GM19463 (cell line): ENCODE data around the gene ACADS.

Source experiments
- ATAC-seq: cut with Tn5 transposase; IDR thresholded peaks from one replicate; pipeline ENCODE4 v1.9.1; 2021; ENCODE audit warnings: mild to moderate bottlenecking, moderate library complexity; ENCODE audit not compliant: unreplicated experiment

The ACADS gene

DNA sequence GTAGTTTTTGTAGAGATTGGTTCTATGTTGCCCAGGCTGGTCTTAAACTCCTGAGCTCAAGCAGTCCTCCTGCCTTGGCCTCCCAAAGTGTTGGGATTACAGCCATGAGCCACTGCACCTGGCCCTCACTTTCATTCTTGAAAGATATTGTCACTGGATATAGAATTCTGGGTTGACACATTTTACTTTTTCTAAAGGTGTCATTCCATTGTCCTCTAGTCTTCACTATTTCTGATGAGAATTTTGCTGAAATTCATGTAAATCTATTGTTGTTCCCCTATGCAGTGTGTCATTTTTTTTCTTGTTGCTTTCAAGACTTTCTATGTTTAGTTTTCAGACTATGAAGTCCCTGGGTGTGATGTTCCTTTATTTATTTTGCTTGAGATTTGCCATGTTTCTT, 29.2 kb downstream of the ACADS start:
- no peak for ATAC-seq

DNA sequence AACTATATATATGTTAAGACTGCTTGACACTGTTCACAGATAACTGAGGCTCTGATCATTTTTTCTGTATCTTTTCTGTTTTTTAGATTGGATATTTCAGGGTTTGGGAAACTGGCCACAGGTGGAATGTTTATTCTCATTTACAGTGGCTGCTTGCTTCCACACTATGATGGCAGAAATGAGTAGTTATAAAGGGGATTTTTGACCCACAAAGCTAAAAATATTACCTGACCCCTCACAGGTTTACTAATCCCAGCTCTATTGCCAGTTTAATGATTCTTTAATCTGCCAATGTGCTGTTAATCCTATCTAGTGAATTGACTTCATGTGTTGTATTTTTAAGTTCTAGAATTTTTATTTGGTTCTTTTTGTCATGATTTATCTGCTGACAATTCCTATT, 29.6 kb downstream of the ACADS start:
- ATAC-seq = no peak

DNA sequence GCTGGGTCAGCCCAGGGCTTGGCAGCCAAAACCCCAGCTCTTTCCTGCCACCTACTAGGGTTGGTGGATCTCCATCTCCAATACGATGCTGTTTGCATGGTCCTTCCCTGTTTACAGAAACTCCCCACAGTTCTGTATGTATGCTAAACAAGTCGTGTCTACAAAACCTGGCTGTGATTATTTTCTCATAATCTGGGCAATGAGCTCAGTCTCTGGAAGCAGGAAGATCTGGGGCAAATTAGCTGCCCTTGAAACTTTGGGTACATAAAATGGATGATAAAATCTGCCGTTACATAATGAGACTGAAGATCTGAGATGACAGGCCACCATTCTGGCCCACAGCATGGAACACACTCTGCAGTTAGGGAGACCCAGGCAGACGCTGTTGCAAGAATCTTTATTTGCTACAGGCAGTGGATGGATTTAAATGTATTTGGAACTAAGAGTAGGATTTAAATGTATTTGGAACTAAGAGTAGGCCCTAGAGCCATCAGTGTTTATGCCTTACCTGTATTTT, 31.7 kb downstream of the ACADS start:
- ATAC-seq = no peak

DNA sequence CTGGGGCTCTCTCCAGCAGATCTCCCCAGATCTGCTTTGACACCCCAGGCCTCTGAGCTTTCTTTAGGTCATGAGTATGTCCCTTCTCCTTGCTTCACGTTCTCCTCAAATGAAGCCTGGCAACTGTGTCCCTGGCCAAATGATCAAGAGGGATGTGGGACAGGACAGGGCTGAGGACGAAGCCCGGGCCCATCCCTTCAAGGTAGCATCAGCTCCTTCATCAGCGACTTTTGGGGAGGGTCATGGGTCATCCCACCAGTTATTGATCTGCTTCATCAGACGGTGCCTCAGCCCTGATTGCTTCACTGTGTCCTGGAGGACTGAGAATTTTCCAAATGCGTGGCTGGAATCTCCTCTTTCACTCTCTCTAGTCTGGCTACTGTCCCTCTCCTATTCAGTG, 32.3 kb downstream of the ACADS start:
- no peak for ATAC-seq

DNA sequence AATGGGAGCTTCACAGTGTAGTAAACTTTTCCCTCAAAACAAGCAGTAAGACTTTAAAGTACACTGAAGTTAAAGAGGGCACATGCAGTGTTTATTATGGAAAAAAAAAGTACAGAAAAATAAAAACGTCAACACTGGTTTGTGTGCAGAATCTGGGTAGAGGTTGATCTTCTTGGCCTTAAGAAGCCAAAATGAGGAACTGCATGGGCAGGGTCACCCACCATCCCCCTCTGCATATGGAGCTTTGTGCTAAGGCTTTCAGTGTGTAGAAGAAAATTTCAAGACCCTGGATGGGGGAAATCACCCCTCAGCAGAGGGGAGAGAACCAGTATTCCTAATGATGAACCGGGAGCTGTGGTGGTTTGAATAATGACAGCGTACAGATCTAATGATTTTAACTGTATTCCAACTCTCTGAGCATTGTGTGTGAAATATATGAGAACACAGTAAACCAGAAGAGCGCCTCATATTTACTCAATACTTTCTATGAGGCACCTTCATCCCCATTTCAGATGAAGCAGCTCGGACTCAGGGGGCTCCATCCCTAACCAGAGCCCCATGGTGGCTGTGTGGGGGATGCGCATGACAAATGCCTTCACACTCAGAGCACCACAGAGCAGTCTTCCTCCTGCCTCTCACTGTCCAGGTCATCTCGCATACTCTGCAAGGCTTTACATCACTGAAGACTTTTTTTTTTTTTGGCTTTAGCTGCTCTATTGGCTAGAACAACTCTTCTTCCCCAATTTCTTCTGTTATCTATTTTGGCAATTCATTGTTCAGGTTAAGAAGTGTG, 33.4 kb downstream of the ACADS start:
- ATAC-seq = no peak

DNA sequence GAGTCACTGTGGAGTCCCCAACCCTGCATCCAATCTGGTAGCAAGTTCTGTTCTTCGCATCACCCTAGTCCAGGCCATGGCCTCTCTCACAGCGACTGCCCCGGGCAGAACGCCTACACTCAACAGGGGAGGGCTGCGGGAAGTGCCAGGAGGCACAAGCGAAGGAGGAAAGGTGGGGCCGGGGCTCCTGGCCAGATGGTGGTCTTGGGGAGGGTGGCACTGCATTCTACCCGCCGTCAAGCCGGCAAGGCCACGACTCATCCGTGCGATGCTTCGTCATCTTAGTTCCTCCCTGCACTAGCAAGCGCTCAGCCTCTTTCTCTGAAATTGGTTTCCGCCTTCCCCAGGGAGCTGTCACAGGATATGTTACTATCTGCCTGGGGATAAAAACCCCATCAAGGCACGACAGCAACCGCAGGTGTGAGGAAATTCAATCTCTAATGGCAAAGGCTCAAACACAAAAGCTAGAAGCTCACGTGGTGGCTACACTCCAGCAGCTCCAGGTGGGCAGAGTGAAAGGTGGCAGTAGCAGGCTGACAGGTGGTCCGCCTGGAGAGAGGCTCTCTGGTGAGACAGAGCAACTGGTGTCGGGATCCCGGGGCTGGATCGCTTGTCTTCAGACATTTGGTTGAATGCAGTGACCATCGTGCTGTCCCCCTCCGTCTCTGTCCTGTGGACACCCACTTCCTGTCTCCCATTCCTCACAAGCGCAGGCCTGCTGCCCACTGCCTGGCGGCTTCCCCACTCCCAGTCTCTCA, 34.1 kb downstream of the ACADS start:
- ATAC-seq = no peak

DNA sequence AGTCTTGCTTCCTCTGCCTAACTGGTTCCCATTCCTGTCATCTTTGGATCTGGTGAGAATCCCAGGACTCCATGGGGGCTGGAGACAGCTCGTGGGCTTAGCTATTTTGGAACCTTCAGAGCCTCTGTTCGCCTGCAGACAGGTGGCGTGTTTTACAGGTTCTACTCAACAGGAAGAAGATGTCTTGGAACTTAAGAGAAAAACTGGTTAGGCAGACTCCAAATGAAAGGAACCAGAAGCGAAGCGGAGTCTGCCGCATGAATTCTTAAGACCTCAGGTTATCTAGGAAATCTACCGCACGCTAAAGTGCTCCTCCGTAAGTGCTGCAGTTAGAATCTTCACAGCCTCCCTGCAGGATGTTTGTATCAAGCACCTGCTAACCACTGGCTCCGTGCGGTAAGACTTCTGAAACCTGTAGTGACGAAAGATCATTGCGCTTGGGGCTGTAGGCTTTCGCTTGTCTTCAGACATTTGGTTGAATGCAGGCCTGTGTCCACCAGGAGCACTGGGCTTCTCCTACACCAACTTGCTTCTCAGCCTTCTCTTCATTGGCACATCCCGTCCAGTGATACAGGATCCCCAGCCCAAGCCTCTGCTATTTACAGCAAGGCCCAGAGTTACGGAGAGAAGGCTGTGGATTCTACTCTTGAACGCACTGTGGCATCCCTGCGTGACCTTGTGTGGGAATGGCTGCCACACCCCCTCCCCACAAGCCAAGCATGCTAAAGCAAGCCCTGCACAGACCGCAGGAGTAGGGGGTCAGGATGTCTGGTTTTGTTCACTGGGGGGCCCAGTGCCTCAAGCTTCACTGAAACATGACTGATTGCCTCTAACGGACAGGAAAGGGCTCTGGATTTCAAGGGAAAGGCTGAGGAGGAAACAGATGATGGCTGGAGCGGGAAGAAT, 35.0 kb downstream of the ACADS start:
- ATAC-seq = no peak

DNA sequence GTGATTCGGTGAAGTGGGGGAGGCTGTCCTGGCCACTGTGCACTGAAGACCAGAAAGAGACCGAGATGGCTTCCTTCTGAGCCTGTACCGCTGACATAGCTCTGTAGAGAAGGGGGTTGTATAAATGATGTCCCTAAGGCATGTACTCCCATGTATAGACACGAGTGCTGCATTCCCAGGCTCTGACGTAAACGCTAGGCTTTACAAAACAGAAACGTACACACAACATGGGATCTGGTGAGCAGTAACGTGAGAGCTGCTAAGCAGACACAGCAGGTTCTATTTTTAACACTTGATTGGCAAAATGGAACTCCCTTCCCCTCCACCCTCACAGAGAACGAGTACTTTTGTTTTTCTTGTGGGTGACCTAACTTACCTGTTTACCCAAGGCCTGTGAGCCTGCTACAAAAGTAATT, 35.9 kb downstream of the ACADS start:
- ATAC-seq = no peak

DNA sequence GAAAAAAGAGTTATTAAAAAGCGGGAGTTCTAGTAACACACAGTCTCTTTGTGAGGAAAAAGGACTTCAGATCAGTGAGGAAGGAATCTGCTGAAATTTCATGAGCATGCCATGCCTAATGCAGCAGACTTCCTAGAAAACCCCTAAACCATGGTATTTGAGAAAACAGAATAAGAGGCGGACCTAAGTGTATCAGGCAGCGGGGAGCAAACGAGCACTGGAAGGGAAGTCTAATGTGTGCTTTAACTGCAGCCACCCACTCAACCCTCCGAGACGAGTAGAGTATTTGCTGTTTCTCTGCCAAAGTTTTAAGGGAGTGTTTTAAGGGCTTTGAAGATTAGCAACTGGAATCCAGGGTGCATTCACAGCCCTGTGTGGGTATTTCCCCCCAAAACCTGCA, 36.5 kb downstream of the ACADS start:
- ATAC-seq = no peak

DNA sequence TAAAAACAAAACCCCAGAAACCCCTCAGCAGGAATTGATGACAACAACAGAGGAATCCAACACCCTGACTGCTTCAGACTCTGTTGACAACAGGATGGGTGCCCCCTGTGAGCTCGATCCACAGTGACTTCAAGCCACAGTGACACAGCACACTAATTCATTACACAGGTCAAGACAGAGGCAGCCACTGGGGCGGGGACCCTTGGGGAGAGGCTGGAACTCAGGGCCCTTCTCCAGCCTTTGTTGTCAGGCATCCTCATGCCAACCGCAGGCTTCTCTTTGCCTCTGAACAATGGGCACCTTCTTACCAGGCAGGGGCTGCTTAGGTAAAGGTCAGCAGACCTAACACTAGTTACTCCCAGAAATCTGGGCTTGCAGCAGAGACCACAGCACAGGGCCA, 37.6 kb downstream of the ACADS start:
- ATAC-seq = no peak

DNA sequence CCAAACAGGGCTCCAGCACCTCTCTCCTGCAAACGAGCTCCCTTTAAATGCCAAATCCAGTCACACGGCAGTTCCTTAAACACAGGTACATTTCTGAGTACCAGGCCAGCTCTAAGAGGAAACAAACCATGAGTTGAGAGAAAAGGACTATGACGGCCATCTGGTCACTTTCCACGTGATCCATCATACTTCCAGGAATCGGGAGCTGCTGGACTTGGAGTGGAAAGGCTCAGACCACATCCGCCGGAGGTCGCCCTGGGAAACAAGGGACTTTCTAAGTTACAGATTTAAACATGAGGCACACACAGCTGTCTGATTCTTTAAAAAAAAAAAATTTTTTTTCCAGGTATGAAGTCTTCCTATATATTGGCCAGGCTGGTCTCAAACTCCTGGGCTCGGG, 39.2 kb downstream of the ACADS start:
- ATAC-seq = no peak

DNA sequence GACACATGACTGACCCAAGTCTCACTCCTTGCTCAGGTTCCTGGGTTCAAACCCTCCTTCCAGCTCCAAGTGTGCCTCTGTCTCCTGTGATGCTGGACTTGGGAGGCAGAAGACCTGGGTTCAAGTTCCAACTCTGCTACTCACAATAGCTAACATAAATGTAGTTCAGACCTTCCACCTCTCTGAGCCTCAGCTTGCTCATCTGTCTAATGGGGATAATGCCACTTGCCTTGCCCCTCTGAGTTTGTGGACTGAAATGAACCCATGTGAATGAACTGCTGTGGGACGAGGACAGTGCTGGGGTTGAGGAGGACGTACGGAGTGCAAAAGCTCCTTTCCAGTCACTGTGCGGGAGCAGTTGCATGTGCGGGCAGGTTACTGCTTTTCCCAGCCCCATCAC, 40.9 kb downstream of the ACADS start:
- ATAC-seq = no peak

DNA sequence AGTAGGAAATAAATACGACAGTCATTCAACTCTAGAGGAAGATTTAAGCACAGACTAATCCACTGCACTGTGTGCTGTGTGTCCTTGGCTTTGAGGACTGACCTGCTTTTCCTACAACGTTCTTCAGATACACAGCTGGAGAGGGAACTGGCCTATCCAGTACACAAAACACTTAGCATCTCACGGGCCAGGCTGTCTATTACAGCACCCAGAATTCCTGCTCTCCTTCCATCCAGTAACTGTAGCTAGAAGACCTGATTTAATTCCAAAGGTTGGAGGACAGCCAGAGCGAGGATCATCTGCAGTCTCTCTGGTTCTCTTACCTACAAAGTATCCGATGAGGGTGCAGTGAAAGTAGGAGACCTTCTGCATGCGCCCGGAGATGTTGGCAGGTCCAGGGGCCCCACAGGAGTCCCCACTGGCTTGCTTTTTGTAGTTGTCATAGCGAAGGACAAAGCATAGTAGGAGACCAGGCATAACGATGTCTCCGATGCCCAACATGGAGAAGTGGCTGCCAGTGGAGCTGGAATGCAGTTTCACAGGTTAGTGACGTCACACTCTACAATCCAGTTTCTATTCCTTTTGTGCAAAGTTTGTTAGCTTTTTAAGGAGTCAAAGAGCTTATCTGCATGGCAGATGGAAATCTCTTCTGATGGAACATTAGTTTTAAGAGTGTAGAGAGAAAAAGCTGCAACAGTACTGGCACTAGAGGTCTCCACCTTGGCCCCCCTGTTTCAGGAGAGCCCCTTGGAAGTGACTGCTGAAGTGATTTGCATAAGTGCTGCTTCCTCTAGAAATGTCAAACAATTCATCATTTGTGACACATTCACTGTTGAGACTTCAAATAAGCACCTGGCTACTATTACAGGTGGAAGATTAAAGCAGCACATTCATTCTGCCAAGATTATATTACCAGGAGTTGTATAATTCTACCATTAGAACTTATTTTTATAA, 41.7 kb downstream of the ACADS start:
- ATAC-seq = no peak

DNA sequence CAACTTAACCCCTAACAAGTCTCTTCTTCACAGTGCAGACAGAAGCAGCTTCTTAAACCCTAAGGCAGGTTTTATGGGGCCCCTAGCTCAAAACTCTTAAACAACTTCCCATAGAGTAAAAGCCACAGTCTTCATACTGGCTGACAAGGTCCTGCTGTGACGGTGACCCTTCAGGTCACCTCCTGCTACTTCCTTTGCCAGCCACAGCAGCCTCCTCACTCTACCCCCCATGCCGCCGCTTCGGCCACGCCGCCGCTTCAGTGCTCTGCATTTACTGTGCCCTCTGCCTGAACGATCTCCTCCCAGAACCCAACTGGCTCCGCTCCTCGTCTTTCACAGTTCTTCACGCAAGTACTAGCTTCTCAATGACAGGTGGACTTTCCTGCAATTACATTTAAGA, 45.5 kb downstream of the ACADS start:
- no peak for ATAC-seq

DNA sequence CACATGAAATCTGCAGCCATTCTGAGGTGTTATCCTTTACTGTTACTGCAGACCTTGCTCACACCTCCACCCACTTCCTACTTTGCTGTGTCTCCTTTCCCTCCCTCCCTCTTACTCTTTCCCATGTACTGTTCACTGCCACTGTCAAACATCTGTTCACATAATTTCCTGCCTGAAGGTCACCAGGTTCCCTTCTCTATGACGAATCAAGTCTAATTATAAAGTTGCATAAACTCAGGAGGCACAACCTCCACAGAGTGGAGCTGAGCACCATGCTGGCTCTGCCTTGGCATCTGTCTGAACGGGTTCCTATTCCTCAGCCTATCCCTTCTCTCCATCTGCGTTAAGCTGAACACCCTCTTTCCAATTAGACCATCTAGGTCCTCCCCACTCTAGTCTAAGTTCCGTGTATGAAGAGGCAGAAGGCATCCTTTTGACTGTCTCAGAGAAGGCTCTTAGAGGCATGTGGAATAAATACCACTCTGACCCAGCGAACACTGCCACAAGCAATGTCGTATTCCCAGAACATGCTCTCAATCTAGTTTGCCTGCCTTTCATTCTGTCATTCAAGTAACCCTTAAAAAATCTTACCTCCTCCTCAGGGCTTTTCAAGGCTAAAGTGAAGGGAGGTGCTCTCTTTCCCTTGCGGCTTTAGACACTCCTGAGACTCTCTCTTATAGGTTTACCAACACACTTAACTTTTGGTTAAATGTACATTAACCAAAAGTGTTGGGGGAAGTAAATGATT, 48.7 kb downstream of the ACADS start:
- no peak for ATAC-seq

DNA sequence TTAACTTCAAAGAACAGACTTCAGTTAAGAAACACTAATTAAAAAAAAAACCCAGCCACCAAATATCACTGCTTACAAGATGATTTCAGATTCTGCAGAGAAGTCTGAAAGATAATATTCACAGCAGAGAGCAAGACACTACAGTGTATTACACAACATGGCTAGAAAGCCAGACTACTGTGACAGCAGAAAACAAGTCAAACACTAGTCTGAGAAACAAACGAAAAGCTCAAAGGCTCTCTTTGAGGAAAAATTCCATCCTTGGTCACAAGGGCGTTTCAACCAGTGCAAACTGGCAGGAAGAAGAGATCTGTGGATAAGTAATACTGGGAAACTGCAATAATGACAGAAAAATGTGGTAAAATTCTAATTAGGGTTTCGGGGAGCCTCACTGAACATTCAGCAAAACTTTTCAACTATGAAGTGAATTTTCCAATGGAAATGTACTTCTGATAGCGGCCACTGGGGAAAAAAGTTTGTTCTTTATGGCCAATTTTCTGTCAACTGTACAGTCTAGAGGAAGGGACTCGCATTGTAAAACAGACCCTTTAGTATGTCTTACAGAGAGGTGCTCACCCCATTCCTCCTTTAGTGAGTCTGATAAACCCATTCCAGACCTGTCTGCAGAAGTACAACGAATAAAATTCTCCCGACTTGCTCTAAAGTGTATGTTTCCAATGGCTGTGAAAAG, 50.4 kb downstream of the ACADS start:
- no peak for ATAC-seq

DNA sequence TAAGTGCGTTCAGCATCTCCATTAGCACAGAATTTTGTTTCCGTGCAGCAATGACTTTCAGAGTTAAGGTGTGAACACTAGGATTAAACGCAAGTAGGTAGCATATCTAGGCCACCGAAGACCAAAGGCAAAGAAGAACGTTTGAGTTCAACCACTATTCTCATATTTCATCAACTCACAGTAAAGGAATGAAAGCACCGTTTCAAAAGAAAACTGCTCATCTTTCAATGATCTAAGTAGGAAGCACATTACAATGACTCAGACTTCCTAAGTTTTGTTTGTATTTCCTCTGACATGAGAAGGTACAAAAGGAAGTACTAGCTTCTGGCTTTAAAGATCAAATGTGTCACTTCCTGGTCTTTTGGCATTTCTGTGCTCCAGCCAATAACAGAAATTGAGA, 57.6 kb downstream of the ACADS start:
- no peak for ATAC-seq

DNA sequence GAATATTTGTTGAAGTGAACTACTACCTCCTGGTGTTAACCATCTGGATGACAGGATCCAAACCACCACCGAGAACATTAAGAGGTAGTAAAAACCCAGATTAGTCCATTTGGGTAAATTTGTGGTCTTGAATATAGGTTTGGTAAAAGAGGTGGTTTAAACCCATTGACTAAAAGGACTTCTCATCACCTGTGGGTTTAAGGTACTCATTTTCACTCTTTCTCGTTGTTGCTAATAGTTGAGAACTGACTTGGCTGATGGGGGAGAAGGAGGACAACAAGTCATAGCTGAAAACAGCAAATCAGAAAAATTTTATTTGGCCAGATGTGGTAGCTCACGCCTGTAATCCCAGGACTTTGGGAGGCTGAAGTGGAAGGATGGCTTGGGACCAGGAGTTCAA, 59.2 kb downstream of the ACADS start:
- no peak for ATAC-seq

DNA sequence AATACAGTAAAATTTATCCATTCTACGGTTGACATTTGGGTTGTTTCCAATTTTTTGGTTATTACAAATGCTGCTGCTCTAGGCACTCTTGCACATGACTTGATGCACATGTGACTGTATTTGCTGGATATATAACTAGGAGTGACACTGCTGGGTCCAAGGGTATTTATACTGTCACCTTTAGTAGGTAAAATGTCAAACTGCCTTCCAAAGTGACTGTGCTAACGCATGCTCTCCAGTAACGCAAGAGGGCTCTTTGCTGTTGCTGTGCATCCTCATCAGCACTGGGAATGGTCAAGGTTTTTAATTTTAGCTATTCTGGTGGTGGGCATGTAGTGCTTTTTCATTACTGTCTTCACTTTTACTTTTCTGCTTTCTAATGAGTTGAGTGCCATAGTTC, 62.3 kb downstream of the ACADS start:
- no peak for ATAC-seq
